Heart left ventricle (tissue), 16 donors: ENCODE measurements around the gene METTL4. TPM values are rescaled to one million over a fixed set of nuclear protein-coding genes. Genes with fewer than 3 reads are reported as not detected.

Source experiments
- ATAC-seq, 4 donors: fragments of 200-7000 bp; cut with Tn5 transposase; one replicate each; pipeline ENCODE4 v1.9.1; 2020 to 2022; ENCODE audit warnings: moderate library complexity in 4 of 4, mild to moderate bottlenecking in 3 of 4, moderate number of reproducible peaks in 1 of 4
- DNase-seq, 5 donors: peaks; one replicate each; pipeline ENCODE4 v3.0.0-alpha.2; 2020
- H3K27ac ChIP-seq, 12 donors: fragments of 200-600 bp; sonication (generic) in 4 of 12; one replicate each; pipeline versions ENCODE4 v1.5.0 to v1.8.0; 2016 to 2022; ENCODE audit warnings: mild to moderate bottlenecking in 2 of 12
- H3K27me3 ChIP-seq, 9 donors: fragments of 200-600 bp; sonication (generic) in 2 of 9; one replicate each; pipeline versions ENCODE4 v1.5.1 to v1.8.0; 2016 to 2022; ENCODE audit warnings: mild to moderate bottlenecking in 3 of 9
- H3K36me3 ChIP-seq, 9 donors: fragments of 200-600 bp; sonication (generic) in 2 of 9; one replicate each; pipeline versions ENCODE4 v1.5.0 to v1.8.0; 2018 to 2022; ENCODE audit warnings: mild to moderate bottlenecking in 2 of 9
- H3K4me1 ChIP-seq, 12 donors: fragments of 200-600 bp; sonication (generic) in 4 of 12; one replicate each; pipeline versions ENCODE4 v1.5.0 to v1.8.0; 2016 to 2022; ENCODE audit warnings: mild to moderate bottlenecking in 3 of 12
- H3K4me3 ChIP-seq, 12 donors: fragments of 200-600 bp; sonication (generic) in 4 of 12; one replicate each; pipeline versions ENCODE4 v1.5.0 to v1.8.0; 2017 to 2022; ENCODE audit warnings: mild to moderate bottlenecking in 9 of 12, moderate library complexity in 4 of 12
- H3K9me3 ChIP-seq, 12 donors: fragments of 200-600 bp; sonication (generic) in 4 of 12; one replicate each; pipeline versions ENCODE4 v1.5.0 to v1.8.0; 2016 to 2022; ENCODE audit warnings: mild to moderate bottlenecking in 1 of 12
- POLR2A ChIP-seq, 2 donors: fragments of 450-650 bp; IDR thresholded peaks; one replicate each; pipeline ENCODE4 v1.6.1; 2017; ENCODE audit warnings: antibody characterized with exemption in 2 of 2, mild to moderate bottlenecking in 2 of 2, moderate library complexity in 2 of 2
- WGBS, 4 donors: extraction: QIAGEN DNeasy Blood & Tissue Kit in 2 of 4; methylation state at CpG; one replicate each; pipeline versions ENCODE4 v1.1.5 to v1.1.7; 2013 to 2018; 5-methylcytosine and 5-hydroxymethylcytosine counted together
- intact Hi-C, 10 donors: fragments of 100-400 bp; cut with DNase I; formaldehyde crosslinking; loops; one replicate each; pipeline versions ENCODE4 v1.11.1 to v1.14.2; 2022
- polyA plus RNA-seq, 2 donors: library from polyadenylated mRNA; stranded (reverse); fragments of 200-250 nt; gene quantifications; one replicate each; pipeline ENCODE4 v1.2.3, GENCODE V29; 2013
- total RNA-seq, 9 donors: library from RNA; depleted of rRNA in 2 of 9; stranded (reverse); fragments of >200 nt in 2 of 9; fragmentation: NEBNext Ultra II Directional in 3 of 9; extraction: Animal tissue kit (Norgen Biotek cat#: 25700) in 3 of 9; gene quantifications; one replicate each; pipeline versions ENCODE4 v1.1.0 to v1.2.4, GENCODE V29; 2016 to 2023
- TF ChIP-seq, protein P1 (sequence below), 12 donors: fragments of 200-600 bp; sonication (generic) in 4 of 12; IDR thresholded peaks; one replicate each; pipeline versions ENCODE4 v1.5.0 to v1.8.0; 2018 to 2022; ENCODE audit warnings: antibody characterized with exemption in 12 of 12, mild to moderate bottlenecking in 5 of 12
- donor health status: ischemic (EF 13 %, LVEDD 7.1; RV severe dilation, severe dysfunction).
- donor health status: healthy with polysubstance abuse.
- donor health status: DM: no; HTN: yes; CAD: no.
- donor health status: DM: no; HTN: no; CAD: no.
- donor health status: ischemic (EF 25% LVEDD 6.9; RV normal size, moderate dysfunction).
- donor health status: ischemic (EF 25% LVEDD 5.7; RV mildly dilated, moderate dysfunction).
- donor health status: healthy.
- donor health status: DM: yes; HTN: yes; CAD: no.
- donor health status: ischemic (EF 35%, LVEDD 5.7; RV mildly dilated, moderate dysfunction).
- donor health status: nonischemic (EF 11% LVEDD 7.7; RV severe dilation, severe dysfunction).
- donor health status: DM: yes; HTN: yes; CAD: no.
- donor health status: PGD.
- donor health status: ischemic (EF 29% LVEDD 5.4; RV normal size, mild dysfunction).
- donor health status: nonischemic (EF 23%, LVEDD 6.1; RV moderate dilation, normal function).

The METTL4 gene
- total and polyA plus RNA-seq, 11 donors = 3.1 to 10.3 (median 5.8) TPM

GRCh38 chr18:2612996-2613395, 41.7 kb upstream of the METTL4 start:
- no peak for DNase-seq
- ATAC-seq = no peak
- Histone ChIP-seq H3K4me3 (no peak overlapping the region), H3K36me3 (peaks cover 0 to 26% (median 0%) of the 10 kb centered on the region in 9 donors), H3K4me1 (peaks cover 0 to 5% (median 0%) of the 10 kb centered on the region in 12 donors), H3K9me3 (peaks cover 0 to 8% (median 0%) of the 10 kb centered on the region in 12 donors), H3K27ac (no peak overlapping the region), H3K27me3 (no peaks in the 10 kb centered on the region)
- intact Hi-C loops = no loop called here
- TF ChIP-seq POLR2A (IDR thresholded peaks at IDR 0.05) = no peak
- TF ChIP-seq, protein P1, sequence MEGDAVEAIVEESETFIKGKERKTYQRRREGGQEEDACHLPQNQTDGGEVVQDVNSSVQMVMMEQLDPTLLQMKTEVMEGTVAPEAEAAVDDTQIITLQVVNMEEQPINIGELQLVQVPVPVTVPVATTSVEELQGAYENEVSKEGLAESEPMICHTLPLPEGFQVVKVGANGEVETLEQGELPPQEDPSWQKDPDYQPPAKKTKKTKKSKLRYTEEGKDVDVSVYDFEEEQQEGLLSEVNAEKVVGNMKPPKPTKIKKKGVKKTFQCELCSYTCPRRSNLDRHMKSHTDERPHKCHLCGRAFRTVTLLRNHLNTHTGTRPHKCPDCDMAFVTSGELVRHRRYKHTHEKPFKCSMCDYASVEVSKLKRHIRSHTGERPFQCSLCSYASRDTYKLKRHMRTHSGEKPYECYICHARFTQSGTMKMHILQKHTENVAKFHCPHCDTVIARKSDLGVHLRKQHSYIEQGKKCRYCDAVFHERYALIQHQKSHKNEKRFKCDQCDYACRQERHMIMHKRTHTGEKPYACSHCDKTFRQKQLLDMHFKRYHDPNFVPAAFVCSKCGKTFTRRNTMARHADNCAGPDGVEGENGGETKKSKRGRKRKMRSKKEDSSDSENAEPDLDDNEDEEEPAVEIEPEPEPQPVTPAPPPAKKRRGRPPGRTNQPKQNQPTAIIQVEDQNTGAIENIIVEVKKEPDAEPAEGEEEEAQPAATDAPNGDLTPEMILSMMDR (IDR thresholded peaks at IDR 0.05) = no peak
- WGBS, 4 donors = 94 to 100% (median 95%) methylated on average over 1 of the region's 1 CpG

- Histone ChIP-seq H3K27me3 (no peaks in the 10 kb centered on the region), H3K4me3 (no peak overlapping the region), H3K27ac (no peak overlapping the region), H3K9me3 (peaks cover 0 to 8% (median 0%) of the 10 kb centered on the region in 12 donors), H3K4me1 (peaks cover 0 to 20% (median 0%) of the 10 kb centered on the region in 12 donors), H3K36me3 (peaks cover 0 to 14% (median 0%) of the 10 kb centered on the region in 9 donors)
- DNase-seq (no peak), ATAC-seq (no peak)
- 87 to 92% (median 90%) methylated on average over 5 of the region's 5 CpGs for WGBS, 4 donors
- TF ChIP-seq POLR2A (IDR thresholded peaks at IDR 0.05) = no peak
- TF ChIP-seq, protein P1 (IDR thresholded peaks at IDR 0.05) = no peak
- intact Hi-C loops = no loop called here
Measured at GRCh38 chr18:2610549-2610948, 39.2 kb upstream of the METTL4 start.

DNA sequence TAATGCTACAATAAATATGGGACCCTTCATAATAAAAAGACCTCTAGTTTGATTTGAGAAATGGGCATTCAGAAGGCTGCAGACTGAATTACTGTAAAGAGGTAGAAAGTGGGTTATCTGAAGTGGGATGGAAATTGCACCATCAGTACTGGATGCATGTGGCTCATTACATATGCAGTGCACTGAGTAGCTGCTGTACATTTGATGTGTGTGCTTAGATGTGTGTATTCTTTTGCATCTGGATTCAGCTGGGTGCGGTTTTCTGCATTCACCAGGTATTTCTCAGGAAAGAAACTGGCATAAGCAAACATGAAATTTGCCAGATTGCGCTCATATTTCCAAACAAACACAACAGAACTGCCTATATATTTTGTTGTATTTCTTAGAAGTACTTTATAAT, 38.3 kb upstream of the METTL4 start:
- 96 to 98% (median 96%) methylated on average over 2 of the region's 2 CpGs for whole genome bisulfite sequencing, 4 donors
- no peak overlapping the region for H3K4me3 ChIP-seq
- DNase-seq (no peak), ATAC-seq (no peak)
- TF ChIP-seq, protein P1 (IDR thresholded peaks at IDR 0.05) = no peak
- no peak for TF ChIP-seq POLR2A (IDR thresholded peaks at IDR 0.05)
- intact Hi-C loops = no loop called here
- peaks cover 0 to under 1% (median 0%) of the 10 kb centered on the region in 12 donors for H3K9me3 ChIP-seq
- H3K27ac ChIP-seq = no peak overlapping the region
- peaks cover 0 to 5% (median 0%) of the 10 kb centered on the region in 9 donors for H3K36me3 ChIP-seq
- no peaks in the 10 kb centered on the region for H3K27me3 ChIP-seq
- H3K4me1 ChIP-seq = peaks cover 0 to 27% (median 0%) of the 10 kb centered on the region in 12 donors

DNA sequence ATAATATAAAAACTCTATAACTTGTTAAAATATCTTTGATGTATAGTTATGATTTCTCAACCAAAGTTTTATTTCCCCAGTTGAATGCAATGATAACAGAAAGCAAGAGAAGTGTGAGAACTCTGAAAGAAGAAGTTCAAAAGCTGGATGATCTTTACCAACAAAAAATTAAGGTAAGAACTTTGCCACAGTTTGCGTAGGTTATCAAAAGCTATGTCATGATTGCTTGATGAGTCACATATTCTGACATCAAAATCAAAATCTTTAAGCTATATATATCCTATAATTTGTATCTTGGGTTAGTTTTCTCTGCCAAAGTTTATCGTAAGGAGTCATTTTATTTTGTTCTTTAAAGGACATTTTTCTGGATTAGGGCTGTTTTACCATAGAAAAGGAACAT, 35.0 kb upstream of the METTL4 start:
- Histone ChIP-seq H3K4me3 (peak overlapping the region in 2 of 12 donors; percentile 21 to 35), H3K4me1 (peaks cover 0 to 34% (median 0%) of the 10 kb centered on the region in 12 donors), H3K27ac (peak overlapping the region in 5 of 12 donors; percentile 7 to 84 (median 32)), H3K27me3 (no peaks in the 10 kb centered on the region), H3K9me3 (no peaks in the 10 kb centered on the region), H3K36me3 (peaks cover 0 to 5% (median 0%) of the 10 kb centered on the region in 9 donors)
- 79 to 86% (median 81%) methylated on average over 2 of the region's 2 CpGs for WGBS, 4 donors
- TF ChIP-seq, protein P1 (IDR thresholded peaks at IDR 0.05) = no peak
- no peak for TF ChIP-seq POLR2A (IDR thresholded peaks at IDR 0.05)
- no peak for DNase-seq
- no peak for ATAC-seq
- intact Hi-C loops = no loop called here
